Activated T-helper 9 cell treated with anti-CD3 and anti-CD28 coated beads, Interleukin-2, amount 50 U/mL, for 16 hours (primary cell): Measurements from ENCODE around the gene GGACT.
"Not testable (repeated sequence)": the region's sequence is repeated elsewhere in the genome, so short reads cannot be mapped to it uniquely, and the experiment has no call there.

Source experiments
- DNase-seq: peaks from one replicate; pipeline ENCODE4 v3.0.0-alpha.2; 2020; ENCODE audit warnings: low read depth

Gene GGACT

GRCh38 chr13:100588331-100589177, at the start of gene GGACT:
TSS of gene GGACT (minus strand) at chr13:100588789. CDS start at chr13:100532591, 56,198 bp downstream.
- DNase-seq = peak; percentile 77

GRCh38 chr13:100637796-100638195, 49.2 kb upstream of the GGACT start:
- DNase-seq = no peak

GRCh38 chr13:100637380-100637779, 48.8 kb upstream of the GGACT start:
- no peak for DNase-seq

- no peak for DNase-seq
Observed at GRCh38 chr13:100636441-100636840, 47.9 kb upstream of the GGACT start.

GRCh38 chr13:100636004-100636403, 47.4 kb upstream of the GGACT start:
- DNase-seq = no peak

GRCh38 chr13:100634696-100635095, 46.1 kb upstream of the GGACT start:
- no peak for DNase-seq

GRCh38 chr13:100633461-100633860, 44.9 kb upstream of the GGACT start:
- no peak for DNase-seq

- DNase-seq = no peak
Observed at GRCh38 chr13:100630555-100630954, 42.0 kb upstream of the GGACT start.

- DNase-seq = no peak
Observed at GRCh38 chr13:100627120-100627519, 38.5 kb upstream of the GGACT start.

GRCh38 chr13:100625447-100625846, 36.9 kb upstream of the GGACT start:
- DNase-seq = no peak

GRCh38 chr13:100620792-100621191, 32.2 kb upstream of the GGACT start:
- no peak for DNase-seq

- no peak for DNase-seq
Observed at GRCh38 chr13:100619940-100620339, 31.4 kb upstream of the GGACT start.

- DNase-seq = not testable (repeated sequence)
Observed at GRCh38 chr13:100618897-100619296, 30.3 kb upstream of the GGACT start.

- no peak for DNase-seq
Observed at GRCh38 chr13:100613031-100613430, 24.4 kb upstream of the GGACT start.

GRCh38 chr13:100611678-100612492, 23.3 kb upstream of the GGACT start:
- no peak for DNase-seq

GRCh38 chr13:100610391-100611347, 22.1 kb upstream of the GGACT start:
- no peak for DNase-seq

- no peak for DNase-seq
Observed at GRCh38 chr13:100608906-100609305, 20.3 kb upstream of the GGACT start.

- DNase-seq = no peak
Observed at GRCh38 chr13:100608489-100608888, 19.9 kb upstream of the GGACT start.

GRCh38 chr13:100604918-100605710, 16.5 kb upstream of the GGACT start:
- no peak for DNase-seq

GRCh38 chr13:100602493-100603111, 14.0 kb upstream of the GGACT start:
- no peak for DNase-seq

GRCh38 chr13:100601716-100602115, 13.1 kb upstream of the GGACT start:
- no peak for DNase-seq
